Endothelial cell (in vitro differentiated cells): ENCODE results near the gene PTPRN2. TPM values are rescaled to one million over a fixed set of nuclear protein-coding genes. Genes with fewer than 3 reads are reported as not detected.

Experiments
- DNase-seq: peaks from one replicate; pipeline ENCODE4 v3.0.0; 2021; ENCODE audit warnings: low spot score
- H3K27ac Mint-ChIP-seq: one replicate; pipeline ENCODE4 v1.8.0; 2021; ENCODE audit warnings: mixed read lengths, inconsistent platforms; ENCODE audit not compliant: unreplicated experiment
- H3K27me3 Mint-ChIP-seq: one replicate; pipeline ENCODE4 v1.8.0; 2021; ENCODE audit warnings: mild to moderate bottlenecking, moderate library complexity, mixed read lengths, inconsistent platforms; ENCODE audit not compliant: unreplicated experiment
- H3K36me3 Mint-ChIP-seq: one replicate; pipeline ENCODE4 v1.8.0; 2021; ENCODE audit warnings: mild to moderate bottlenecking, low read depth, mixed read lengths, inconsistent platforms; ENCODE audit not compliant: unreplicated experiment
- H3K4me1 Mint-ChIP-seq: one replicate; pipeline ENCODE4 v1.8.0; 2021; ENCODE audit warnings: mild to moderate bottlenecking, mixed read lengths, inconsistent platforms; ENCODE audit not compliant: unreplicated experiment
- H3K4me3 Mint-ChIP-seq: one replicate; pipeline ENCODE4 v1.8.0; 2021; ENCODE audit warnings: mild to moderate bottlenecking, mixed read lengths, inconsistent platforms; ENCODE audit not compliant: unreplicated experiment
- H3K9me3 Mint-ChIP-seq: one replicate; pipeline ENCODE4 v1.8.0; 2021; ENCODE audit warnings: mixed read lengths, inconsistent platforms; ENCODE audit not compliant: unreplicated experiment
- total RNA-seq: library from RNA; stranded (reverse); fragmentation: NEBNext Ultra II Directional; extraction: Animal tissue kit (Norgen Biotek cat#: 25700); gene quantifications from one replicate; pipeline ENCODE4 v1.2.1, GENCODE V29; 2021; ENCODE audit not compliant: unreplicated experiment
- TF ChIP-seq, protein P1 (sequence below): fragments of 200-600 bp; sonication (generic); IDR thresholded peaks from one replicate; pipeline ENCODE4 v1.5.0; 2021; ENCODE audit warnings: antibody characterized with exemption; ENCODE audit not compliant: unreplicated experiment

Gene PTPRN2
- total RNA-seq, 1 donor from 2014 or later, result 0.18 TPM

DNA sequence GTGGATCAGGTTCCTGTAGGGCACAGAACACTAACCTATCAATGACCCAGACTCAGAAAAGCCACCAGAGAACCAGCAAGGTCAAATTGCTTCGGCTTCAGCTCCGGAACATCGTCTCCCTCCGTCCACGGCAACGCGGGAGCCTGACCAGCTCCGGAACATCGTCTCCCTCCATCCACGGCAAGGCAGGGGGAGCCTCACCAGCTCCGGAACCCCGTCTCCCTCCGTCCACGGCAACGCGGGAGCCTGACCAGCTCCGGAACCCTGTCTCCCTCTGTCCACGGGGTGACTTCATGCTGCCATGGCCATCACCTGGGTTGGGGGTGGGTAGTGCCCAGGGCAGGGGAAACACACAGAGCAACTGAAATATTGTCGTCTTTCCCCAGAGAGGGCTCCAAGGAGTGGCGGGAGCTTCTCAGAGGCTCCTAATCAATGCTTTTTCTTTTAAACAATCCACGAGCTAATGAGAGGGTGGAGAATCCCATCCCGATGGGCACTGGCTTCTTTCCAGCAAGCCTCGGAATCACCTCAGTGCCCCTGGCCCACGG, 847.3 kb downstream of the PTPRN2 start:
- H3K9me3 Mint-ChIP-seq, result peaks cover 54% of the 10 kb centered on the region
- H3K4me3 Mint-ChIP-seq, result no peak overlapping the region
- no peaks in the 10 kb centered on the region for H3K4me1 Mint-ChIP-seq
- no peak for DNase-seq
- TF ChIP-seq, protein P1, sequence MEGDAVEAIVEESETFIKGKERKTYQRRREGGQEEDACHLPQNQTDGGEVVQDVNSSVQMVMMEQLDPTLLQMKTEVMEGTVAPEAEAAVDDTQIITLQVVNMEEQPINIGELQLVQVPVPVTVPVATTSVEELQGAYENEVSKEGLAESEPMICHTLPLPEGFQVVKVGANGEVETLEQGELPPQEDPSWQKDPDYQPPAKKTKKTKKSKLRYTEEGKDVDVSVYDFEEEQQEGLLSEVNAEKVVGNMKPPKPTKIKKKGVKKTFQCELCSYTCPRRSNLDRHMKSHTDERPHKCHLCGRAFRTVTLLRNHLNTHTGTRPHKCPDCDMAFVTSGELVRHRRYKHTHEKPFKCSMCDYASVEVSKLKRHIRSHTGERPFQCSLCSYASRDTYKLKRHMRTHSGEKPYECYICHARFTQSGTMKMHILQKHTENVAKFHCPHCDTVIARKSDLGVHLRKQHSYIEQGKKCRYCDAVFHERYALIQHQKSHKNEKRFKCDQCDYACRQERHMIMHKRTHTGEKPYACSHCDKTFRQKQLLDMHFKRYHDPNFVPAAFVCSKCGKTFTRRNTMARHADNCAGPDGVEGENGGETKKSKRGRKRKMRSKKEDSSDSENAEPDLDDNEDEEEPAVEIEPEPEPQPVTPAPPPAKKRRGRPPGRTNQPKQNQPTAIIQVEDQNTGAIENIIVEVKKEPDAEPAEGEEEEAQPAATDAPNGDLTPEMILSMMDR, result no peak
- H3K36me3 Mint-ChIP-seq, result peaks cover 16% of the 10 kb centered on the region
- no peak overlapping the region for H3K27ac Mint-ChIP-seq
- H3K27me3 Mint-ChIP-seq, result peaks cover 14% of the 10 kb centered on the region

DNA sequence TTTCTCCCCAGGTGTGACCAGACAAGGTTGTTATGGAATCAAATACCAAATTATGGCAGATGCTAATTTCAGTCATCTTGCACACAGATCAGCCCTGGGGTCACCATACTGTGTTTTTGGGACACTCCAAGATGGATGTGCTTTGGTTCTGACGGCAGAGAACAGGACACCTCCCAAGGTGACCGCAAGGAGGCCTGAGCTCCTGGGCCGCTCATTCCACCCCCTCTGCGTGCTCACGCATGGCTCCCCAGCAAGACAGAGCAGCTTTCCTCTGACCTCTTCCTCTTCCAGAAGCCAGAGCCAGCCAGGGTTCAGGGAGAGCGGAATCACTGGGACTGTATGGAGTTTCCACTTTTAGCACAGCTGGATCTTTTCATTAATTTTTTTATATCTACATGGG, 848.0 kb downstream of the PTPRN2 start:
- peaks cover 16% of the 10 kb centered on the region for H3K36me3 Mint-ChIP-seq
- H3K9me3 Mint-ChIP-seq, result peaks cover 56% of the 10 kb centered on the region

DNA sequence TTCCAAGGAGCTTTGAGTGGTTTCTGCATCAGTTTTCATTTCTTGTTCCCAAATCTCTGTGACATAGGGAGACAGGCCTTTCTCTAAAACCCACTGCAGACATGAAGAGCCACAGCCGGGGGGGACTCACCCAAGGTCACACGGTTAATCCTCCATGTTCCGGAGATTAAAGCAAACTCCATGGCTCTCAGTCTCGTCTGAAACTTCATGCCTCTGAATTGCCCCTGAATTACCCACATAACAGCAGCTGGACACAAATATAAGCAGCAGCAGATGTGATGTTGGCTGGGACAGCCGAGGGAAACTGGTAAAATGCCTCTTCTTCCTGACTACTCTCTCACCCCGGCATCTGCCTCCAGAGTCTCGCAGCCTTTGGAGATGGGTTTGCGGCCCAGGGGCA, 848.6 kb downstream of the PTPRN2 start:
- no peak for DNase-seq
- TF ChIP-seq, protein P1, result no peak
- peaks cover 56% of the 10 kb centered on the region for H3K9me3 Mint-ChIP-seq
- peaks cover 15% of the 10 kb centered on the region for H3K36me3 Mint-ChIP-seq
- no peak overlapping the region for H3K27ac Mint-ChIP-seq
- no peak overlapping the region for H3K4me3 Mint-ChIP-seq
- peaks cover 18% of the 10 kb centered on the region for H3K27me3 Mint-ChIP-seq
- H3K4me1 Mint-ChIP-seq, result no peaks in the 10 kb centered on the region

More for the DNA sequence above, 848.0 kb downstream of the PTPRN2 start:
- TF ChIP-seq, protein P1, result no peak
- H3K4me3 Mint-ChIP-seq, result no peak overlapping the region
- H3K4me1 Mint-ChIP-seq, result no peaks in the 10 kb centered on the region
- peaks cover 15% of the 10 kb centered on the region for H3K27me3 Mint-ChIP-seq
- DNase-seq, result no peak
- H3K27ac Mint-ChIP-seq, result no peak overlapping the region

DNA sequence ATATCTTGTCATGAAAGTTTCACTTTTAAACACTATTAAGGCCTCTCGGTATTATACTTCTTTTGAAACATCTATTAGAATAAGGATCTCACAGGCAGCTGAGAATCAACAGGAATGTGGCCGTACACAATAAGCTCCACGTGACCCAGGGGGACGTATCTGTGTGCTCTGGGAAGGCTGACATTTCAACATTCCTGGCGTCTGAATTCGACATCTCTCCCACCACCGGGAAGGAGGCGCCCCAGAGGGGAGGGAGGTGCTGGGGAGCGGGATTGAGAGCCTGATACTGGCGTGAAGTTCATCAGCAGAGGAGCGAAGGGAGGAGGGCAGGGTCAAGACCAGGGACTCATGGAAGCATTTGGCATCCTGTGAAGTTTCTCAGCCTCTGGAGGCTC, 849.6 kb downstream of the PTPRN2 start:
- no peak for DNase-seq
- H3K27me3 Mint-ChIP-seq, result peaks cover 15% of the 10 kb centered on the region
- H3K4me3 Mint-ChIP-seq, result no peak overlapping the region
- H3K9me3 Mint-ChIP-seq, result peaks cover 52% of the 10 kb centered on the region
- H3K4me1 Mint-ChIP-seq, result no peaks in the 10 kb centered on the region
- TF ChIP-seq, protein P1, result no peak
- H3K27ac Mint-ChIP-seq, result no peak overlapping the region
- H3K36me3 Mint-ChIP-seq, result peaks cover 13% of the 10 kb centered on the region

DNA sequence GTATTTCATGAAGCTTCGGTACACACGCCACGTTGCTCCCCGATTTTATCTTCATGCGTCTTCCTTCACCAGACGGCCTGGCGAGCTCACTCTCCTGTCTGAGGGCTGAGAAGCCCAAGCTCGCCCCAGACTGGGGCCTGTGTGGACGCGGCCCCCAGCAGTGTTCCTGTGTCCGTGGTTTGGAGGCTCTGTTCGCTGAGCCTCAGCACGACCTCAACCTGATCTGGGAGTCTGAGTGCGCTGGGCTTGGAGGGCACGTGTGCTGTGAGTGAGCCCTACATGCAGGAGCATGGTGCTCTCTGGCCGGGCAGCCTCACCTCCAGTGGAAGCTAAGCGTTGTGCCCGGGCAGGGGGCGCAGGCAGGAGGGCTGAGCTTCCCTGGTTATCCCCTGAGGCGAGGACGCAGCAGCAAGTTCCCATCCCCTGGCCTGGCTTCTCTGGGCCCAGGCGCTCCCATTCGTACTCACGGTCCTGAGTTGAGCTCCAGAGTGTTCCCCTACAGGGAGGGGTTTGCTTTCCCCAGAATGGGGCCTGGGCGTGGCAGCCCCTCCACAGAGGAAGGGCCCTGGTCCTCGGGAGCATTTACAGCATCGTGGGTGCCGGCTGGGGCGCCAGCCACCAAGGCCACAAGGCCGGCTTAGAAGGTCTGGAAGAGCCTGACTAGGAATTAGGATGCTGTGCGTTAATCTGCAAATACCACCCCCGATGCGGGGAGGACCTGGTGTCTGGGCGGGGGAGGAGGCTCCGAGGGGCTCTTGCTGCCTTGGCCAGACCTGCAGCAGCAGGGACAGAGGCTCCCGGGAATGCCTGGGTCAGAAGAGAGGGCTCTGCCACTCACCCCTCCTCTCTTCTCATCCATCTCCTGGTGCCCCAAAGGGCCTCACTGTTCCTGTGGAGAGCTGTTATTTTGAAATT, 850.2 kb downstream of the PTPRN2 start:
- TF ChIP-seq, protein P1, result no peak
- Mint-ChIP-seq H3K4me3 (no peak overlapping the region), H3K27me3 (peaks cover 15% of the 10 kb centered on the region), H3K4me1 (no peaks in the 10 kb centered on the region), H3K36me3 (peaks cover 13% of the 10 kb centered on the region), H3K9me3 (peaks cover 52% of the 10 kb centered on the region), H3K27ac (no peak overlapping the region)
- DNase-seq, result no peak
